ENCODE measurements around the gene PLA2G2D. TPM values are rescaled to one million over a fixed set of nuclear protein-coding genes. Genes with fewer than 3 reads are reported as not detected.

The PLA2G2D gene
- total and polyA plus RNA-seq, 4 donors, result 0.06 to 0.14 (median 0.08) TPM; not detected in 1

GRCh38 chr1:20142001-20142710, 22.8 kb upstream of the PLA2G2D start:
- no peak for DNase-seq (ENCODE audit: low spot score)

More at GRCh38 chr1:20142001-20142710, 22.8 kb upstream of the PLA2G2D start:
- Histone ChIP-seq H3K36me3 (ENCODE audit: control insufficient read depth in 4 of 4, insufficient read depth in 3 of 4, low read depth in 1 of 4, low read length in 3 of 4) (no peaks in the 10 kb centered on the region), H3K4me3 (ENCODE audit: low read depth in 1 of 3, low read length in 3 of 3) (no peak overlapping the region), H3K9me3 (ENCODE audit: control insufficient read depth in 4 of 4, low read length in 3 of 4) (no peaks in the 10 kb centered on the region), H3K4me1 (ENCODE audit: control insufficient read depth in 4 of 4, insufficient read depth in 4 of 4, low read length in 3 of 4) (no peaks in the 10 kb centered on the region), H3K27ac (ENCODE audit: low read depth in 1 of 2, low read length in 2 of 2) (no peak overlapping the region), H3K27me3 (ENCODE audit: control insufficient read depth in 4 of 4, insufficient read depth in 4 of 4, low read length in 3 of 4) (no peaks in the 10 kb centered on the region), H3K9ac (ENCODE audit: low read depth in 1 of 2, low read length in 2 of 2) (no peak overlapping the region)
- 91% methylated on average over 13 of the region's 13 CpGs for WGBS
- TF ChIP-seq HNF4A (conservative IDR thresholded peaks at IDR 0.05), result no peak
- no peak for TF ChIP-seq HNF4G (IDR thresholded peaks at IDR 0.05)
- TF ChIP-seq FOXA1 (IDR thresholded peaks at IDR 0.05), result no peak
- no peak for TF ChIP-seq YY1 (IDR thresholded peaks at IDR 0.05)
- no peak for TF ChIP-seq JUND (IDR thresholded peaks at IDR 0.05)
- no peak for TF ChIP-seq EGR1 (IDR thresholded peaks at IDR 0.05; ENCODE audit: low read depth in 2 of 2)
- no peak for TF ChIP-seq RXRA (IDR thresholded peaks at IDR 0.05)
- no peak for TF ChIP-seq MAX (IDR thresholded peaks at IDR 0.05)
- TF ChIP-seq GABPA (IDR thresholded peaks at IDR 0.05 in 1 of 2, conservative IDR thresholded peaks at IDR 0.05 in 1 of 2), result no peak
- no peak for TF ChIP-seq TAF1 (conservative IDR thresholded peaks at IDR 0.05)
- no peak for TF ChIP-seq FOXA2 (IDR thresholded peaks at IDR 0.05)
- TF ChIP-seq CTCF (IDR thresholded peaks at IDR 0.05; ENCODE audit: low read depth, low read length, missing input control), result no peak
- TF ChIP-seq SP1 (IDR thresholded peaks at IDR 0.05), result no peak
- no peak for TF ChIP-seq ATF3 (IDR thresholded peaks at IDR 0.05)
- no peak for TF ChIP-seq REST (IDR thresholded peaks at IDR 0.05)
- TF ChIP-seq RAD21 (IDR thresholded peaks at IDR 0.05), result no peak
- no peak for TF ChIP-seq ZBTB33 (IDR thresholded peaks at IDR 0.05)
- TF ChIP-seq NR2F2 (IDR thresholded peaks at IDR 0.05), result no peak

Data from liver (tissue), 9 donors.